Parathyroid adenoma (tissue), 2 donors: ENCODE data around the gene MACIR.

Source experiments
- H2AFZ ChIP-seq: fragments of 300-600 bp; sonication (generic); one replicate; pipeline ENCODE4 v1.7.0; 2017; ENCODE audit warnings: antibody characterized with exemption, mild to moderate bottlenecking
- H3K27ac ChIP-seq: fragments of 300-600 bp; sonication (generic); one replicate; pipeline ENCODE4 v1.7.0; 2017
- H3K27me3 ChIP-seq: fragments of 300-600 bp; sonication (generic); one replicate; pipeline ENCODE4 v1.7.0; 2017; ENCODE audit warnings: low read length; ENCODE audit not compliant: control insufficient read depth, insufficient read depth
- H3K36me3 ChIP-seq: fragments of 300-600 bp; sonication (generic); one replicate; pipeline ENCODE4 v1.7.0; 2017; ENCODE audit warnings: low read length; ENCODE audit not compliant: control insufficient read depth, insufficient read depth
- H3K4me1 ChIP-seq: fragments of 300-600 bp; sonication (generic); one replicate; pipeline ENCODE4 v1.7.0; 2017; ENCODE audit warnings: control low read depth
- H3K4me2 ChIP-seq: fragments of 300-600 bp; sonication (generic); one replicate; pipeline ENCODE4 v1.7.0; 2017; ENCODE audit warnings: low read length
- H3K4me3 ChIP-seq: fragments of 300-600 bp; sonication (generic); one replicate; pipeline ENCODE4 v1.7.0; 2017; ENCODE audit warnings: low read depth, low read length
- H3K79me2 ChIP-seq: fragments of 300-600 bp; sonication (generic); one replicate; pipeline ENCODE4 v1.7.0; 2017; ENCODE audit warnings: control low read depth
- H3K9ac ChIP-seq: fragments of 300-600 bp; sonication (generic); one replicate; pipeline ENCODE4 v1.7.0; 2017; ENCODE audit warnings: mild to moderate bottlenecking
- H3K9me3 ChIP-seq: fragments of 300-600 bp; sonication (generic); one replicate; pipeline ENCODE4 v1.7.0; 2017; ENCODE audit warnings: low read length; ENCODE audit not compliant: control insufficient read depth
- CTCF ChIP-seq: fragments of 300-600 bp; sonication (generic); IDR thresholded peaks from one replicate; pipeline ENCODE4 v1.7.0; 2017; ENCODE audit warnings: antibody characterized with exemption, mild to moderate bottlenecking
- donor health status: primary hyperparathyroidism.

Gene MACIR

GRCh38 chr5:103290846-103291245, 32.3 kb downstream of the MACIR start:
- H3K36me3 ChIP-seq = no peaks in the 10 kb centered on the region
- no peak overlapping the region for H3K9ac ChIP-seq
- no peak overlapping the region for H3K4me3 ChIP-seq
- H3K9me3 ChIP-seq = no peaks in the 10 kb centered on the region
- H3K27me3 ChIP-seq = no peaks in the 10 kb centered on the region
- H3K4me1 ChIP-seq = peaks cover 4% of the 10 kb centered on the region
- H2AFZ ChIP-seq = no peak overlapping the region
- H3K79me2 ChIP-seq = no peaks in the 10 kb centered on the region
- no peak overlapping the region for H3K4me2 ChIP-seq
- no peak overlapping the region for H3K27ac ChIP-seq
- TF ChIP-seq CTCF = no peak

GRCh38 chr5:103291606-103292005, 33.0 kb downstream of the MACIR start:
- Histone ChIP-seq H3K9me3 (no peaks in the 10 kb centered on the region), H3K27me3 (no peaks in the 10 kb centered on the region), H2AFZ (no peak overlapping the region), H3K79me2 (no peaks in the 10 kb centered on the region), H3K36me3 (no peaks in the 10 kb centered on the region), H3K27ac (no peak overlapping the region), H3K9ac (no peak overlapping the region), H3K4me3 (no peak overlapping the region), H3K4me2 (no peak overlapping the region), H3K4me1 (peaks cover 4% of the 10 kb centered on the region)
- TF ChIP-seq CTCF = no peak

- H3K79me2 ChIP-seq = no peaks in the 10 kb centered on the region
- no peak overlapping the region for H2AFZ ChIP-seq
- no peak overlapping the region for H3K4me3 ChIP-seq
- H3K36me3 ChIP-seq = no peaks in the 10 kb centered on the region
- no peaks in the 10 kb centered on the region for H3K27me3 ChIP-seq
- no peak overlapping the region for H3K27ac ChIP-seq
- no peak overlapping the region for H3K9ac ChIP-seq
- H3K4me2 ChIP-seq = no peak overlapping the region
- no peak for TF ChIP-seq CTCF
- no peaks in the 10 kb centered on the region for H3K9me3 ChIP-seq
- peaks cover 4% of the 10 kb centered on the region for H3K4me1 ChIP-seq
Measured at GRCh38 chr5:103293099-103293498, 34.5 kb downstream of the MACIR start.

GRCh38 chr5:103293719-103294118, 35.2 kb downstream of the MACIR start:
- H3K27ac ChIP-seq = no peak overlapping the region
- no peak overlapping the region for H3K4me2 ChIP-seq
- no peaks in the 10 kb centered on the region for H3K9me3 ChIP-seq

More at GRCh38 chr5:103293719-103294118, 35.2 kb downstream of the MACIR start:
- Histone ChIP-seq H3K4me3 (no peak overlapping the region), H3K36me3 (no peaks in the 10 kb centered on the region), H3K4me1 (peaks cover 4% of the 10 kb centered on the region), H2AFZ (no peak overlapping the region), H3K27me3 (no peaks in the 10 kb centered on the region), H3K9ac (no peak overlapping the region), H3K79me2 (no peaks in the 10 kb centered on the region)
- no peak for TF ChIP-seq CTCF
